Endometrial microvascular endothelial cells (primary cell): ENCODE data around the gene PRND. TPM values are rescaled to one million over a fixed set of nuclear protein-coding genes. Genes with fewer than 3 reads are reported as not detected.
"Not testable (repeated sequence)": the region's sequence is repeated elsewhere in the genome, so short reads cannot be mapped to it uniquely, and the experiment has no call there.

ENCODE experiments used
- in situ Hi-C: cut with HindIII; loops from 2 replicates; pipeline ENCODE4 v1.10.0; 2017; ENCODE audit warnings: low sequenced_read_pairs, low pct_unique_long_range_greater_than_20kb; ENCODE audit errors: inconsistent ontology term
- total RNA-seq: library from RNA; depleted of rRNA; stranded (reverse); fragments of >200 nt; gene quantifications from one replicate; pipeline ENCODE4 v1.2.3, GENCODE V29; 2015; ENCODE audit errors: inconsistent ontology term

PRND gene
- total RNA-seq, 1 donor from 2014 or later = not detected

DNA sequence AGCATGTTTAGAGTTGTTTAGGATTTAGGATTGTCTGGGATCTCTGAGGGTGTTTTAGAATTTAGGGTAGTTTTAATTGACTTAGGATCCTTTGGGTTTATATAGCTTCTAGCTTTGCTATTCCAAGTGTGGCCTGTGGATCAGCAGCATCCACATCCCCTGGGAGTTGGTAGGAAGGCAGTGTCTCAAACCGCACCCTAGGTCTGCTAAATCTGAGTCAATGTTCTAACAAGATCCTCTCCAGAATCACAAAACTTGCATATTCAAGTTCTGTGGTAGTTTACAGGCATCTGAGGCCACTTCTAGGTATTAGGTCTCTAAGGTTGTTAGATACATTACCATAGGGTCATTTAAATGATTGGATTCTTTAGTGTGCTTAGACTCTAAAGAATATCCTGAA, 48.3 kb downstream of the PRND start:
- in situ Hi-C loops = no loop called here

DNA sequence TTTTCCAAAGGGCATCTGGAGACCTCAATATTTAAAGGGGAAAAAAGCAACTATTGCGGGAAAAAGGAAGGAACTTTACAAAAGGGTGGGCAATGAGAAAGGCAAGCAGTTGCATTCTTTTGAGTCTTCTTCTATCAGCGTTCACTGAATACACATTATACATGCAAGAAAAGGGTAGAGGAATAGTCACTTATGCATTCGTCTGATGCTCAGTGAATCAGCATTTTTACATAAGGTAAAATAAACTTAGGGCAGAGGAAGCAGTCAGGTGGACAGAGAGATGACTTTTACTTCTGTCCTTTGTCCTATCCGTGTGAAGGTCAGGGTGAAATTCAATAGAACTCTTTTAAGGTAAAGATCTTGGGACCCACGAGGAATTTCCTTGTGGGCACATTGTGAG, 49.3 kb downstream of the PRND start:
- in situ Hi-C loops = no loop called here

DNA sequence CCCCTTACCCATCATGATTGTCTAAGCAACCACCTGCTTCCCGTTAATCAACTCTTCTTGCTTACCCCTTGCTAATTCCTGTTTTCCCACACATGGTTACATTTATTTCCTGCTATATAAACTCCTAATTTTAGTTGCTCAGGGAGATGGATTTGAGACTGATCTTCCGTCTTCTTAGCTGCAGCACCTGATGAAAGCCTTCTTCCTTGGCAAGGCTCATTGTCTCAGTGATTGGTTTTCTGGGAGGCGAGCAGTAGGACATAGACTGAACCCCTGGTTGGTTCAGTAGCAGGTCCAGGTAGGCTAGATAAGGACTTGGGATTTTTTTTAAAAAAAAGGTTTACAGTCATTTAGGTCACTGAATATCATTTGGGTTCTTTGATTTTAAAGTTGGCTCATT, 50.4 kb downstream of the PRND start:
- in situ Hi-C loops = no loop called here

DNA sequence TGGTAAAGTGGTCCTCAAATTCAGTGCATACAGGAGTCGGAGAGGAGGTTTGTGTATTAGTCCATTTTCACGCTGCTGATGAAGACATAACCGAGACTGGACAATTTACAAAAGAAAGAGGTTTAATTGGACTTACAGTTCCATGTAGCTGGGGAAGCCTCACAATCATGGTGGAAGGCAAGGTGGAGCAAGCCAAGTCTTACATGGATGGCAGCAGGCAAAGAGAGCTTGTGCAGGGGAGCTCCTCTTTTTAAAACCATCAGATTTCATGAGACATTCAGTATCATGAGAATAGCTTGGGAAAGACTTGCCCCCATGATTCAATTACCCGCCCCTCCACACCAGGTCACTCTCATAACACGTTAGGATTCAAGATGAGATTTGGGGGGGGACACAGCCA, 51.3 kb downstream of the PRND start:
- in situ Hi-C loops = not testable (repeated sequence)

DNA sequence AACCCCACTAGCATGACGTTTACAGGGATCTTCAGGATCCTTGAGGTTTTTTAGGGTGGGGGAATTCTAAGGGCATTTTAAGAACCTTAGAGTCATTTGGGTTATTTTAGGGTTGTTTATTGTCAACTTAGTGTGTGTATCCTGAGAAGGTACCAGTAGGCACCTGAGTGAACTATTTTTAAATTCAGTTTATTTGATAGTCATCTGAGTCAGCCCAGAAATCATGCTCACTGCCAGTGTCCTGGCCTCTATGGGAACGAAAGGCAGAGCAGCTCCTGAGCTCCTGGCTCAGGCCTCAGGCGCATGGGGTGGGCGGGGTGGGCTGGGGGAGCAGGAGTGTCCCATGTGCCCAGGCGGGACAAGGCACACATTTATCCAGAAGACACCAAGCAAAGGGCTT, 52.0 kb downstream of the PRND start:
- in situ Hi-C loops = no loop called here

DNA sequence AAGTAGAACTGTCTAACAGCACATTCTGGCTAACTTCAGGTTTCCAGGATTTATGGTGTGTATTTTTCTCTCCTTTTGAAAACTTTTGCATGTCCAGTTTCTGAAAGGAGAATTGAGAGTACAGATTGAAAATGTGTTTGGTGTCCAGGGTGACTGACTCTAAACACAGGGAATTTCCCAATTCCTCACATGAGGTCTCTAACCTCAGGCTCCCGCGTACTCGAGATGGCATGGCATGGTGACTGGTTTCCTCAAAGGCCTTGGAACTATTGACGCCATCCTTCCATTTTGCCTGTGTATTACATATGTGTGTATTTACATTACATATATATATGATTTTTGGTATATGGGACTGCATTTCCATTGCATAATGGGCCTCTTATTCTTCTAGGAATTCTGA, 52.5 kb downstream of the PRND start:
- in situ Hi-C loops = no loop called here

DNA sequence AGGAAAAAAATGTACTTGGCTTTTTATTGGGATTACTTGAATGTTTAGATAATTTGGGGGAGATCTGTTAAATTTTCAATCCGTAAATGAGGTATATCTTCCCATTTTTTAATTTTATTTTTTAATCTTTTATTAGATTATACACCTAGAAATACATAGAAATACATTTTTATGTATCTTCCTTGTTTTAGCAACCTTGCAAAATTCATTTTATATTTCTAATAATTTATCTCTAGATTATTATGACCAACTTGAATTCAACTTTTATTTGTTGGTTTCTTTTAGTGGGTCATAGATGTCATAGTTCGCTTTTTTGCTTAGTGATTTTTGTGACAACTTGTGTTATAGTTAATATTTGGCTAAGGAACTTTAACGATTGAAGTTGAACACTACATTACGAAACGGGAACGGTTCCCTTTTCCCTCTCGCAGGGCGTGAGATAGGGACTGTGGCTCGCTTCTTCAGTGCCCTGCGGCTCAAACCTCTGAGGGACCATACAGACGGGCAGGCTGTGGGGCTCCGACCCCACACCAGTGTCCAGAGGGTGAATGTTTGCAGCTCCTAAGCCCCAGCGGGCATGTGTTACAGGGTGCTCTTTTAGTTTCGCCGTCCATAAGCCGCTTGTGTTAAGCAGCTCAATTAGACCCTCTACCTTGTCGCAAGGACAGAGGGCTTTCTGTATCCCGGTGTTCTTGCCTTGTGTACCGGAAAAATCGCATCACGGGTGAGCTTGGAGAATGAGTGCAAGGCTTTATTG, 53.8 kb downstream of the PRND start:
- in situ Hi-C loops = no loop called here

DNA sequence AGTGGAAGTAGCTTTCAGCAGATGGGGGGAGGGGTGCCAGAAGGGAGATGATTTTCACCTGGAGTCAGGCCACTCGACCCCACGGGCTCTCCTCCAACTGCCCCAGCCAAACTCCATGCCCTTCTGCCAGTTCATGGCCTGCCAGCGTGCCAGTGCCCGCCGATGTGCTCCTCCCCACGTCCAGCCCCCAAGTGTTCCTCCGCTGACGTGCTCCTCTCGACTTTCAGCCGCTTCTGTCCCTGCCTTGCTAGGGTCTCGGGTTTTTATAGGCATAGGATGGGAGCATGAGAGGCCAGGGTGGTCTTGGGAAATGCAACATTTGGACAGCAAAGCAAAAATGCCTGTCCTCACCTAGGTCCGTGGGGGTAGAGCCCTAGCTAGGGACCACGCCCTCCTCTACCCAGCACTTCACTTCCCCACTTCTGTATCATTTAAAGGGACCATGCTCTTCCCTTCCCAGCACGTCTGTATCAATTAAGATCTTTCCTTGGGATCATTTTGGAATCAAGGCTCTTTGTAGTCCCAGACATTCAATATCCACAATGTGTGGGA, 54.4 kb downstream of the PRND start:
- in situ Hi-C loops = no loop called here

Other genes with a start within 250 kb of the PRND start
- gene PRNP, start 35.5 kb upstream of the PRND start, total RNA-seq = 176 TPM
- 24.3 TPM for gene RASSF2, start 101.7 kb downstream of the PRND start, total RNA-seq